Activated CD4-positive, alpha-beta memory T cell treated with anti-CD3 and anti-CD28 coated beads for 36 hours (primary cell): ENCODE measurements around the gene SLC44A4. TPM values are rescaled to one million over a fixed set of nuclear protein-coding genes. Genes with fewer than 3 reads are reported as not detected.
"Not testable (repeated sequence)": the region's sequence is repeated elsewhere in the genome, so short reads cannot be mapped to it uniquely, and the experiment has no call there.

Experiments
- CTCF ChIA-PET: fragments of 350-600 bp; sonication (Branson Sonifier 250); formaldehyde crosslinking; loops from one replicate; lab custom pipeline; 2021; ENCODE audit warnings: antibody characterized with exemption, inconsistent platforms; lab: Charles Lee
- POLR2A ChIA-PET: fragments of 350-600 bp; sonication (Branson Sonifier 250); formaldehyde crosslinking; loops from one replicate; lab custom pipeline; 2021; ENCODE audit warnings: antibody characterized with exemption; lab: Charles Lee
- DNase-seq: peaks from one replicate; pipeline ENCODE4 v3.0.0-alpha.2; 2020
- H3K27ac Mint-ChIP-seq: one replicate; pipeline ENCODE4 v1.8.0; 2021; ENCODE audit warnings: mixed read lengths
- H3K27me3 Mint-ChIP-seq: one replicate; pipeline ENCODE4 v1.8.0; 2021; ENCODE audit warnings: mixed read lengths
- H3K36me3 Mint-ChIP-seq: one replicate; pipeline ENCODE4 v1.8.0; 2021; ENCODE audit warnings: mixed read lengths
- H3K4me1 Mint-ChIP-seq: one replicate; pipeline ENCODE4 v1.8.0; 2021; ENCODE audit warnings: low read depth, mixed read lengths
- H3K4me3 Mint-ChIP-seq: one replicate; pipeline ENCODE4 v1.8.0; 2021; ENCODE audit warnings: mild to moderate bottlenecking, mixed read lengths
- H3K9me3 Mint-ChIP-seq: one replicate; pipeline ENCODE4 v1.8.0; 2021; ENCODE audit warnings: mixed read lengths
- intact Hi-C: fragments of 100-400 bp; cut with micrococcal nuclease; formaldehyde crosslinking; loops from one replicate; pipeline ENCODE4 v1.15.1; 2023
- total RNA-seq, 2 experiments: library from RNA; stranded (reverse); gene quantifications; one replicate each; pipeline ENCODE4 v1.2.3, GENCODE V29; 2021

SLC44A4 gene
- total RNA-seq, 2 experiments from 2014 or later, result 0.17 TPM; not detected in 1

DNA sequence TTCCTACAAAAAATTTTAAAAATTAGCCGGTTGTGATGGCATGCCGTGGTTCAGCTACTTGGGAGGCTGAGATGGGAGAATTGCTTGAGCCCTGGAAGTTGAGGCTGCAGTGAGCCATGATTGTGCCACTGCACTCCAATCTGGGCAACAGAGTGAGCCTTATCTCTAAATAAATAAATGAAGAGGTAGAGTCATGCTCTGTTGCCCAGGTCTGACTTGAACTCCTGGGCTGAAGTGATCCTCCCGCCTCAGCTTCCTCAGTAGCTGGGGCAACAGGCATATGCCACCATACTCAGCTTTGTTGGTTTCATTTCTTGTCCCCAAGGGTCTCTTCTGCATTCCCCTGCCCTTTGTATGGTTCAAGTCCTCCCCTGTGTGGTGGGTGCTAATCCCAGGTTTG is 34.3 kb downstream of the SLC44A4 start:
- Mint-ChIP-seq H3K4me1 (no peaks in the 10 kb centered on the region), H3K27me3 (no peaks in the 10 kb centered on the region), H3K27ac (no peak overlapping the region), H3K36me3 (peaks cover 17% of the 10 kb centered on the region), H3K4me3 (no peak overlapping the region), H3K9me3 (no peaks in the 10 kb centered on the region)
- no peak for DNase-seq
- intact Hi-C loops, result no loop called here
- CTCF ChIA-PET, result interaction anchor here (0.7 kb wide), 1 partner anchor 11 kb away, joined by 3 read pairs; no protein-coding TSS in a partner anchor
- POLR2A ChIA-PET, result interaction anchor here (0.6 kb wide), 2 partner anchors 14 to 39 kb away, joined by 3 read pairs; no protein-coding TSS in a partner anchor

- no peak for DNase-seq
- H3K36me3 Mint-ChIP-seq, result peaks cover 42% of the 10 kb centered on the region
- peaks cover 16% of the 10 kb centered on the region for H3K4me1 Mint-ChIP-seq
- no peak overlapping the region for H3K27ac Mint-ChIP-seq
- ChIA-PET POLR2A (no interaction called here), CTCF (no interaction called here)
- H3K9me3 Mint-ChIP-seq, result no peaks in the 10 kb centered on the region
- intact Hi-C loops, result no loop called here
- H3K27me3 Mint-ChIP-seq, result no peaks in the 10 kb centered on the region
- no peak overlapping the region for H3K4me3 Mint-ChIP-seq
Measured at GRCh38 chr6:31842053-31842452, 36.7 kb downstream of the SLC44A4 start.

DNA sequence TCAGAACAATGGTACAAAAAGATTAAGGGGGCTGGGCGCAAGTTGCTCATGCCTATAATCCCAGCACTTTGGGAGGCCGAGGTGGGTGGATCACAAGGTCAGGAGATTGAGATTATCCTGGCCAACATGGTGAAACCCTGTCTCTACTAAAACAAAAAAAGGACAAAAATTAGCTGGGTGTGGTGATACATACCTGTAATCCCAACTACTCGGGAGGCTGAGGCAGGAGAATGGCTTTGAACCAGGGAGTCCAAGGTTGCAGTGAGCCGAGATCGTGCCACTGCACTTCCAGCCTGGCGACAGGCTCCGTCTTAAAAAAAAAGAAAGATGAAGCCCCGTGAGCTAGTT is 39.0 kb downstream of the SLC44A4 start:
- DNase-seq, H3K4me3 Mint-ChIP-seq, intact Hi-C loops, H3K27ac Mint-ChIP-seq, H3K9me3 Mint-ChIP-seq, H3K27me3 Mint-ChIP-seq: not testable (repeated sequence)
- CTCF ChIA-PET, result interaction anchor here (1.6 to 2.3 kb wide), 2 partner anchors 110 to 112 kb away, joined by 4 to 8 read pairs; partner anchors contain the start of gene DDAH2
- POLR2A ChIA-PET, result interaction anchor here (0.7 to 1.2 kb wide), 2 partner anchors 44 to 166 kb away, joined by 3 to 4 read pairs; partner anchors contain the start of gene VARS1
- H3K4me1 Mint-ChIP-seq, result peaks cover 25% of the 10 kb centered on the region
- peaks cover 61% of the 10 kb centered on the region for H3K36me3 Mint-ChIP-seq

- Mint-ChIP-seq H3K27me3 (no peaks in the 10 kb centered on the region), H3K36me3 (peaks cover 65% of the 10 kb centered on the region), H3K9me3 (no peaks in the 10 kb centered on the region), H3K4me3 (peak overlapping the region; percentile 45), H3K4me1 (peaks cover 28% of the 10 kb centered on the region), H3K27ac (peak overlapping the region; percentile 57)
- DNase-seq, result no peak
- ChIA-PET CTCF (interaction anchor here (0.8 to 2.3 kb wide), 5 partner anchors 9 to 113 kb away, joined by 3 to 8 read pairs (median 4); partner anchors contain the start of gene DDAH2), POLR2A (interaction anchor here (0.8 kb wide), 1 partner anchor 133 kb away, joined by 3 read pairs; the partner anchor contains the start of gene DXO)
- intact Hi-C loops, result no loop called here
Measured at GRCh38 chr6:31838968-31839367, 39.8 kb downstream of the SLC44A4 start.

DNA sequence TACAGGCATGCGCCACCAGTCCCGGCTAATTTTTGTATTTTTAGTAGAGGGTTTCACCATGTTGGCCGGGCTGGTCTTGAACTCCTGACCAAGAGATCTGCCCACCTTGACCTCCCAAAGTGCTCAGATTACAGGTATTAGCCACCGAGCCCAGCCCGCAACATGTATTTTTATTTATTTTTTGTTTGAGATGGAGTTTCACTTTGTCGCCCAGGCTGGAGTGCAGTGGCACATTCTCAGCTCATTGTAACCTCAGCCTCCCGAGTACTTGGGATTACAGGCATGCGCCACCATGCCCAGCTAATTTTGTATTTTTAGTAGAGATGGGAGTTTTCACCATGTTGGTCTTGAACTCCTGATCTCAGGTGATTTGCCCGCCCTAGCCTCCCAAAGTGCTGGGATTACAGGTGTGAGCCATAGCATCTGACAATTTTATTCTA is 40.7 kb downstream of the SLC44A4 start:
- H3K27me3 Mint-ChIP-seq, H3K9me3 Mint-ChIP-seq, DNase-seq, intact Hi-C loops: not testable (repeated sequence)
- Mint-ChIP-seq H3K27ac (peak overlapping the region; percentile 60), H3K4me1 (peaks cover 30% of the 10 kb centered on the region), H3K36me3 (peaks cover 65% of the 10 kb centered on the region), H3K4me3 (peak overlapping the region; percentile 97)
- ChIA-PET CTCF (interaction anchor here (0.8 to 2.3 kb wide), 3 partner anchors 8 to 108 kb away, joined by 3 to 8 read pairs (median 4); partner anchors contain the start of gene DDAH2), POLR2A (interaction anchor here (0.6 to 1.6 kb wide), 2 partner anchors 24 to 50 kb away, joined by 3 to 6 read pairs; partner anchors contain the start of gene NEU1)

DNA sequence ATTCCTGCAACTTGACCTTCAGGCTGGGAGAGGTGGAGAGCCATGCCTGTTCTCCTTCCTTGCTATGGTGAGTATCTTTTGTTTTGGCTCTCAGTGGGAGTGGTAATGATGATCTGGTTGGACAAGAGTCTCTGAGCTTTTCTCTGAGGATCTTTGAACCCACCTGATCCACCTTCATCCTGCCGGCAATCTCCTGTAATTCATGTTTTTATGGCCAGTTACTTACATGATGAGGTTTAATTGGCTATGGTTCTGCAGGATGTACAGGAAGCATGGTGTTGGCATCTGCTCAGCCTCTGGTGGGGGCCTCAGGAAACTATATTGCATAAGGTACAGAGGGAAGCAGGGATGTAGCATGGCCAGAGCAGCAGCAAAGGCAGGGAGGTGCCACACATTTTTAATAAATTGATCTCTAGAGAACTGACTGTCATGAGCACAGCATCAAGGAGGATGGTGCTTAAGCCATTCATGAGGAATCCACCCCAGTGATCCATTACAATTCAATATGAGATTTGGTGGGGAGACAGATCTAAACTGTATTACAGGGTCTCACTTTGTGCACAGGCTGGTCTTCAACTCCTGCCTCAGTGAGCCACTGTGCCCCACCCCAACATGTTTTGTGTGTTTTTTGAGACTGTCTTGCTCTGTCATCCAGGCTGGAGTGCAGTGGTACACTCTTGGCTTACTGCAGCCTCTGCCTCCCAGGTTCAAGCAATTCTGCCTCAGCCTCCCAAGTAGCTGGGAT is 41.3 kb downstream of the SLC44A4 start:
- Mint-ChIP-seq H3K36me3 (peaks cover 66% of the 10 kb centered on the region), H3K9me3 (no peaks in the 10 kb centered on the region), H3K27me3 (no peaks in the 10 kb centered on the region), H3K4me1 (peaks cover 33% of the 10 kb centered on the region), H3K27ac (peak overlapping the region; percentile 97), H3K4me3 (peak overlapping the region; percentile 97)
- intact Hi-C loops, result no loop called here
- no peak for DNase-seq
- ChIA-PET POLR2A (interaction anchor here (0.6 to 2.9 kb wide), 7 partner anchors 10 to 100 kb away, joined by 3 to 8 read pairs (median 4); partner anchors contain the start of genes HSPA1B, NEU1 and VARS1), CTCF (interaction anchor here (0.5 to 2.3 kb wide), 5 partner anchors 31 to 240 kb away, joined by 3 to 8 read pairs (median 3); partner anchors contain the start of genes DDAH2 and LSM2)

GRCh38 chr6:31836474-31837368 is 42.1 kb downstream of the SLC44A4 start:
- intact Hi-C loops, result no loop called here
- H3K4me3 Mint-ChIP-seq, result peak overlapping the region; percentile 97
- no peak for DNase-seq
- H3K27ac Mint-ChIP-seq, result peak overlapping the region; percentile 97
- no peaks in the 10 kb centered on the region for H3K9me3 Mint-ChIP-seq
- CTCF ChIA-PET, result interaction anchor here (0.5 to 2.1 kb wide), 5 partner anchors 27 to 239 kb away, joined by 3 to 11 read pairs (median 3); partner anchors contain the start of genes LSM2 and NEU1
- H3K4me1 Mint-ChIP-seq, result peaks cover 34% of the 10 kb centered on the region
- H3K27me3 Mint-ChIP-seq, result no peaks in the 10 kb centered on the region
- POLR2A ChIA-PET, result interaction anchor here (0.6 to 2.9 kb wide), 8 partner anchors 9 to 99 kb away, joined by 3 to 8 read pairs (median 4); partner anchors contain the start of genes HSPA1B, NEU1 and VARS1
- peaks cover 66% of the 10 kb centered on the region for H3K36me3 Mint-ChIP-seq

DNA sequence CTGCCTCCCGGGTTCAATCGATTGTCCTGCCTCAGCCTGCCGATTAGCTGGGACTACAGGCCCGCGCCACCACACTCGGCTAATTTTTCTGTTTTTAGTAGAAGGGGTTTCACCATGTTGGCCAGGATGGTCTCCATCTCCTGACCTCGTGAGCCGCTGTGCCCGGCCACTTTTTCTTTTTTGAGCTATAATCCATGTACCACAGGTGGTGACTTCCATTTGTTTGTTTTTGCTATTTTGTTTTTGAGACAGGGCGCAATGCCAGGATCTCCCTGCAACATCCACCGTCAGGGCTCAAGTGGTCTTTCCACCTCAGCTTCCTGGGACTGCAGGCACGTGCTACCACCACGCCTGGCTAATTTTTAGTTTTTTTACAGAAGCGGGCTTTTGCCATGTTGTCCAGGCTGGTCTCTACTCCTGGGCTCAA is 42.7 kb downstream of the SLC44A4 start:
- intact Hi-C loops, result no loop called here
- peak overlapping the region; percentile 97 for H3K4me3 Mint-ChIP-seq
- H3K4me1 Mint-ChIP-seq, result peaks cover 38% of the 10 kb centered on the region
- DNase-seq, result no peak
- H3K36me3 Mint-ChIP-seq, result peaks cover 65% of the 10 kb centered on the region
- no peaks in the 10 kb centered on the region for H3K9me3 Mint-ChIP-seq
- CTCF ChIA-PET, result interaction anchor here (0.6 to 2.1 kb wide), 2 partner anchors 13 to 27 kb away, joined by 5 to 11 read pairs; partner anchors contain the start of gene NEU1
- peak overlapping the region; percentile 97 for H3K27ac Mint-ChIP-seq
- POLR2A ChIA-PET, result interaction anchor here (0.6 to 2.9 kb wide), 6 partner anchors 8 to 98 kb away, joined by 3 to 8 read pairs (median 4); partner anchors contain the start of genes HSPA1B and NEU1
- H3K27me3 Mint-ChIP-seq, result no peaks in the 10 kb centered on the region

- Mint-ChIP-seq H3K27me3 (no peaks in the 10 kb centered on the region), H3K4me1 (peaks cover 40% of the 10 kb centered on the region), H3K9me3 (no peaks in the 10 kb centered on the region), H3K4me3 (peak overlapping the region; percentile 97), H3K36me3 (peaks cover 62% of the 10 kb centered on the region), H3K27ac (peak overlapping the region; percentile 97)
- ChIA-PET POLR2A (interaction anchor here (0.6 to 2.9 kb wide), 13 partner anchors 11 to 293 kb away, joined by 3 to 8 read pairs (median 4); partner anchors contain the start of genes DDAH2, DDX39B, EHMT2 and LSM2), CTCF (interaction anchor here (0.6 to 2.1 kb wide), 3 partner anchors 29 to 118 kb away, joined by 4 to 11 read pairs (median 5); partner anchors contain the start of gene NEU1)
- DNase-seq, result peak; percentile 85
- intact Hi-C loops, result loop anchor here (1.0 to 5.0 kb wide), 4 partner anchors 20 to 170 kb away; partner anchors contain the start of genes EHMT2, GPANK1, HSPA1A and HSPA1L
Measured at GRCh38 chr6:31834367-31835250, 44.2 kb downstream of the SLC44A4 start.
